Activated CD4-positive, alpha-beta memory T cell treated with anti-CD3 and anti-CD28 coated beads, Interleukin-2, amount 10 ng/mL, durations not matched to agents 7 days and 5 days (primary cell): ENCODE measurements around the gene SKAP1. TPM values are rescaled to one million over a fixed set of nuclear protein-coding genes. Genes with fewer than 3 reads are reported as not detected.

Experiments used
- CTCF ChIA-PET: fragments of 350-600 bp; sonication (Branson Sonifier 250); formaldehyde crosslinking; loops from one replicate; lab custom pipeline; 2021; ENCODE audit warnings: antibody characterized with exemption, inconsistent platforms; lab: Charles Lee
- POLR2A ChIA-PET: fragments of 350-600 bp; sonication (Branson Sonifier 250); formaldehyde crosslinking; loops from one replicate; lab custom pipeline; 2021; ENCODE audit warnings: antibody characterized with exemption; lab: Charles Lee
- DNase-seq: peaks from one replicate; pipeline ENCODE4 v3.0.0-alpha.2; 2020
- H3K27ac Mint-ChIP-seq: one replicate; pipeline ENCODE4 v1.8.0; 2021; ENCODE audit warnings: mild to moderate bottlenecking, mixed read lengths
- H3K27me3 Mint-ChIP-seq: one replicate; pipeline ENCODE4 v1.8.0; 2021; ENCODE audit warnings: mixed read lengths
- H3K36me3 Mint-ChIP-seq: one replicate; pipeline ENCODE4 v1.8.0; 2021; ENCODE audit warnings: low read depth, mixed read lengths
- H3K4me1 Mint-ChIP-seq: one replicate; pipeline ENCODE4 v1.8.0; 2021; ENCODE audit warnings: mixed read lengths
- H3K4me3 Mint-ChIP-seq: one replicate; pipeline ENCODE4 v1.8.0; 2021; ENCODE audit warnings: mild to moderate bottlenecking, mixed read lengths
- H3K9me3 Mint-ChIP-seq: one replicate; pipeline ENCODE4 v1.8.0; 2021; ENCODE audit warnings: mixed read lengths
- total RNA-seq, 2 experiments: library from RNA; stranded (reverse); gene quantifications; one replicate each; pipeline ENCODE4 v1.2.3, GENCODE V29; 2021

Gene SKAP1
- total RNA-seq = 100 to 1,000 TPM; 132 to 133 TPM

DNA sequence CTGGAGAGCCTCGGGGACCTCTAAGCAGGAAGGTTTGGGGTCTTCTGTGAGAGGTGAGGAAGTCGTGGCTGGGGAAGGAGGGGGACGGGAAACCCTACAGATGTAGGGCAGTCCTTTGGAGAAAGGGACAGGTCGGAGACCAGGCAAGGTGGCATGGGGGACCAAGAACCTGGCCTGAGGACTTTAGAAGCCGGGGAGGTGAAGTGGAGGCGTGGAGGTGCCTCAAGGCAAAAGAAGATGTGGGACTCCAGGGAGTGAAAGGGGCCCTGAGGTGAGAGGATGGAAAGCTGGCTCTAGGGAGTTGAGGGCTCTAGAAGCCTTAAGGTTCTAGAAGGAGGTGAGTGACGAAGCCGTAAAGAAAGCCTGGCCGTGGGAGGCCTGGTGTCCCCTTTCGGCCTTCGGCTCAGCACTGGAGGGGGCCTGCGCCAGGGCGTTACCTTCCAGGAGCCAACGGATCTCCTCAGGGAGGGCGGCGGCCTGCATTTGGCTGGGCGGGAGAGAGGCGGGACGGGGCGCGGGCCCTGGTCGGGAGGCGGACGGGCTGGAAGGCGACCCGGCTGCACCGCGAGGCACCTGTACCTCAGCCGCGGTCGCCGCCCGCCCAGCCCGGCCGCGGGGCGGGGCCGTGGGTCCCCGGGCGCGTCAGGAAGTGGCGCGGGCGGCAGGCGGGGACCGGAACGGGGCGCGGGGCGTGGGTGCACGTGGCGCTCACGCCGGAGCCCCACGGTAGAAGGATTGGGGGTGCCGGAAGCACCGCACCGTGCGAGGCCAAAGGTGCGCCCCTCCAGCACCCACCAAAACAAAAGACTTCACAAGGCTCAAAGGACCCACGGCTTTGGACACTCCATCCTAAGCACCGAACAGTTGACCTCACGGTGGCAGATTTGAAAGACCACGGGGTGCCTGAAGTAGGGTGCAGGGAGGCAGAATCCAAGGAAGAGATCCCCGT is at the start of gene SKAP1:
Gene SKAP1, minus strand, starts transcription at position 577 of the 949 bp plus-strand sequence.
- Mint-ChIP-seq H3K27ac (peak within 1 kb of the TSS; percentile 92), H3K4me3 (peak within 1 kb of the TSS; percentile 89), H3K27me3 (no peaks in the 10 kb centered on the region), H3K9me3 (no peaks in the 10 kb centered on the region), H3K4me1 (peaks cover 48% of the 10 kb centered on the region), H3K36me3 (peaks cover 33% of the 10 kb centered on the region)
- DNase-seq = peak; percentile 72
- ChIA-PET CTCF (no interaction called here), POLR2A (interaction anchor here (0.6 to 6.3 kb wide), 3 partner anchors 9 to 27 kb away, joined by 3 to 141 read pairs (median 4); no protein-coding TSS in a partner anchor)

DNA sequence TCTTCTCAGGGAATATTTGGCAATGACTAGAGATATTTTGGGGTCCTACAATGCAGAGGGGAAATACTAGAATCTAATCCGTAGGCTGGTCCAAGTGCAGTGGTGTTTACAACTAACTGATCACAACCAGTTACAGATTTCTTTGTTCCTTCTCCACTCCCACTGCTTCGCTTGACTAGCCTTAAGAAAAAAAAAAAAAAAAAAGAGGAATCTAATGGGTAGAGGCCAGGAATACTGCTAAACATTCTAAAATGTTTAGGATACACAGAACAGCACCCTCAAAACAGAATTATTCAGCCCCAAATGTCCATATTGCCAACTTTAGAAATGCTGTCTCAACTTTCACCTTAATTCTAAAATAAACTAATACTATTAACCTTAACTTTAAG is 49.0 kb upstream of the SKAP1 start:
- H3K4me3 Mint-ChIP-seq = no peak overlapping the region
- ChIA-PET CTCF (no interaction called here), POLR2A (no interaction called here)
- no peaks in the 10 kb centered on the region for H3K36me3 Mint-ChIP-seq
- H3K27me3 Mint-ChIP-seq = peaks cover 3% of the 10 kb centered on the region
- no peak for DNase-seq
- peak overlapping the region; percentile 68 for H3K27ac Mint-ChIP-seq
- peaks cover 37% of the 10 kb centered on the region for H3K4me1 Mint-ChIP-seq
- no peaks in the 10 kb centered on the region for H3K9me3 Mint-ChIP-seq

DNA sequence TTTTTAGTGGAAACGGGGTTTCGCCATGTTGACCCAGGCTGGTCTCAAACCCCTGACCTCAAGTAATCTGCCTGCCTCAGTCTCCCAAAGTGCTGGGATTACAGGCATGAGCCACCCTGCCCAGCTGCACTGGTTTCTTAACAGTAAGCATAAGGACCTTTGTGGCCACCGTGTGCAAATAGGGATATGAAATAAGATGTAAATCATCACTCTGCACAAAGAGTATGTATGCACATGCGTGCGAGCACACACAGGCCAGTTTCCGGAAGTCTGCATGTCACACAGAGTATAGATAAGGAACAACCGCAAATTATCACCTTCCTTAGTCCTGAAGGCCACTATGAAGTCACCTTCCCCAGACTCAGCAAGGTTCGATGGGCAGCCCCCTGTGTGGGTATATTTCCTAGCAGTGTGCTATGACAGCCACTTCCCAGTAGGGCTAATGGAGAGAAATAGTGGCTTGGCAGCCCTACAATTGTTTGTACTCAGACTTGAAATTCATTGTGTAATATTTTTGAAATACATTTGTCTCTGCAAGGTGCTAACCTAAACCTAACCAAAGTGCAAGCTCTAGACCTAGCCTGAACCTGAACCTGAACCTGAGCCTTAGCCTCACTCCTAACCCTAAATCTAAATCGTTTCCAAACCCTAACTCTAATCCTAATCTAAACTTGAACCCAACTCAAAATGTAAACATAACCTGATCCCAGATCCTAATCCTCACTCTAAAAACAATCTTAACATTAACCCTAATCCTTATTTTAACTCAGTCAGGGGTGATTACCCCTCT is 48.4 kb upstream of the SKAP1 start:
- Mint-ChIP-seq H3K4me3 (no peak overlapping the region), H3K9me3 (no peaks in the 10 kb centered on the region)

DNA sequence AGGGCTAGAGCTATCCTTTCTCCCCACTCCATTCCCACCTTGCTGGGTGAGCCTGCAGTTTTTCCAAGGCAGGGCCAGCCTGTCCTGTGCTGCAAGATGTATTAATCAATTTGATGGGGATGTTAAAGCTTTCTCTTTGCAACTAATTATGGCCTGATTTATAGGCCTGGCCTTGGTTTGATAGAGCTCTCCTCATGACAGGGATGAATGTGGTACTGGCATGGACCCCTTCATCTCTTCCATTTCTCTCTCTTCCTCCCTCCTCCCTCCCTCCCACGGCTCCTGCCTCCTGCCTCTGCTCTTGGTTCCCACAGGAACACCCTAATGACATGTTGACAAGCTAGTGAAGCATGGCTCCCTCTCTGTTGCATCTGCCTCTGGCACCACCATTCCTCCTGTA is 47.2 kb upstream of the SKAP1 start:
- Mint-ChIP-seq H3K4me3 (no peak overlapping the region), H3K9me3 (no peaks in the 10 kb centered on the region), H3K27me3 (peaks cover 2% of the 10 kb centered on the region), H3K27ac (no peak overlapping the region), H3K36me3 (no peaks in the 10 kb centered on the region), H3K4me1 (peaks cover 25% of the 10 kb centered on the region)
- CTCF ChIA-PET = interaction anchor here (1.1 to 1.2 kb wide), 2 partner anchors 15 to 37 kb away, joined by 3 to 4 read pairs; no protein-coding TSS in a partner anchor
- POLR2A ChIA-PET = no interaction called here
- no peak for DNase-seq

More for the DNA sequence above, 48.4 kb upstream of the SKAP1 start:
- peaks cover 3% of the 10 kb centered on the region for H3K27me3 Mint-ChIP-seq
- peaks cover 31% of the 10 kb centered on the region for H3K4me1 Mint-ChIP-seq
- H3K36me3 Mint-ChIP-seq = no peaks in the 10 kb centered on the region
- CTCF ChIA-PET = interaction anchor here (1.2 kb wide), 1 partner anchor 39 kb away, joined by 3 read pairs; no protein-coding TSS in a partner anchor
- peak; percentile 51 for DNase-seq
- POLR2A ChIA-PET = no interaction called here
- peak overlapping the region; percentile 68 for H3K27ac Mint-ChIP-seq

DNA sequence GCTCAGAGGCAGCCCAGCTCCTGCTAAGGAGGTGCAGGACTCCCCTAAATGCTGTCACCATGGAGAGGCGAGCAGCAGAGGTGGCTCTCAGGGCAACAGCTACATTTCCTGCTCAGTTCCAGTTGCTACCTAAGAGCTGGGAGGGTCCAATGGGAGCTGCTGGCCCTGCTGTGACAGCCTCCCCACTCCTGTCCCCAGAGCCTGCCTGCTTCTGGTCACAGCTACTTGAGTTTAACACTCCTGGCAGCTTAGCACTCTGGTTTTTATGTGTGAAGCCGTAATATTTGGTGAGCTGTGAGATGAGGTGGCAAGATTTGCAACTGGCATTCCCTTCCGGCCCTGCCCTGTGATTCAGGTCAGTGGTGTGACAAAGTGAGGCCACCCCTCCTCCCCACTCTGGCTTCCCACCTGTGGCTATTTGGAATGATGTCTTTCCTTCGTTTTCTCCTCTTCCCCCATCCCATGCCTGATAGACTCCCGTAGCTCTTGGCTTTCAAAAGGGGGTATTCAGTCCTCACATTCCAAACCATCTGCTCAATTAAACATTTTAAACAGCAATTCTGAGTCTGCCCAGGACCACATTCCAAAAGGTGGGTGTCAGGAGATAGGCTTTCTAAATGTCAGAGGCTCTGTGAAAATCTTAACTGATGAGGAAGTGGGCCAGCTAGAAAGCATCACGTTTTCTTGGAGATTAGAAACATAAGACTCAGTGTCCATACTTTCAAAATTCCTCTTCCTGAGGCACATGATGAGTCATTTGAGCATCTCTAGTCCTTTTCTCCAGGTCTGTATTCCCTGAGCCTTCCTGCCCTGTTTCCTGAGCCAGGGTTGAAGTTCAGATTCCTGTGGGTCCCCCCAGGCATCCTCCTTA is 42.6 kb upstream of the SKAP1 start:
- Mint-ChIP-seq H3K36me3 (no peaks in the 10 kb centered on the region), H3K4me1 (peaks cover 15% of the 10 kb centered on the region), H3K9me3 (no peaks in the 10 kb centered on the region), H3K27me3 (peaks cover 12% of the 10 kb centered on the region), H3K4me3 (no peak overlapping the region), H3K27ac (peak overlapping the region; percentile 44)
- CTCF ChIA-PET = interaction anchor here (0.5 to 1.8 kb wide), 6 partner anchors 9 to 375 kb away, joined by 3 to 5 read pairs (median 4); no protein-coding TSS in a partner anchor
- POLR2A ChIA-PET = interaction anchor here (0.8 to 1.1 kb wide), 4 partner anchors 19 to 81 kb away, joined by 3 read pairs; no protein-coding TSS in a partner anchor
- DNase-seq = no peak

DNA sequence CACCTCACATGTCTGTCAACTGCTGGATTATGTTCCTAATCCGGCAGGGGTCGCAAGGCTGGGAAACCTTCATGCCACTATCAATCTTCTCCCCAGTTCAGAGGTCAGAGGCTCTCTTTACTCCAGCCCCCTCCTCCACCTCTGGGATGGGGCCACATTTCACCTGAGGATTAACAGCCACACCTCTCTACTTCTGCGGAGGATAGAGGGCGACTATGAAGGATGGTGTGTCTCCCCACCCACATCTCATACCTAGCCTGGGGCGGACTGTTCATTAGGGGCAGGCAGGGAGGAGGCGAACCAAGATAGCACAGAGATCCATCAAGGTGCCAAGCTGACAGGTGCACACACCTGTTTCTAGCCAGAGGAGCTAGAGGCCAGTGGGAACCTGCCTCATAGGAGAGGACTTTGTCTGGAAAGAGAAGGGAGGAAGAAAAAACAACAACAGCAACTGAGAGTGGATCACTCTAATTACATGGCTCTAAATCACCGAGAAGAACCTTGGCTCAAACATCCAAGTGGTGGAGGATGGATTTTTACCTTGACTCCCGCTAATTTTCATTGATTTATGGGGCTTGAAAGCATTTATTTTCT is 41.9 kb upstream of the SKAP1 start:
- CTCF ChIA-PET = interaction anchor here (0.8 to 1.8 kb wide), 4 partner anchors 10 to 136 kb away, joined by 3 to 5 read pairs (median 4); no protein-coding TSS in a partner anchor
- DNase-seq = no peak
- peaks cover 12% of the 10 kb centered on the region for H3K27me3 Mint-ChIP-seq
- H3K27ac Mint-ChIP-seq = peak overlapping the region; percentile 44
- peaks cover 11% of the 10 kb centered on the region for H3K4me1 Mint-ChIP-seq
- H3K4me3 Mint-ChIP-seq = no peak overlapping the region
- POLR2A ChIA-PET = interaction anchor here (0.9 to 1.1 kb wide), 3 partner anchors 20 to 34 kb away, joined by 3 read pairs; no protein-coding TSS in a partner anchor
- no peaks in the 10 kb centered on the region for H3K9me3 Mint-ChIP-seq
- no peaks in the 10 kb centered on the region for H3K36me3 Mint-ChIP-seq

DNA sequence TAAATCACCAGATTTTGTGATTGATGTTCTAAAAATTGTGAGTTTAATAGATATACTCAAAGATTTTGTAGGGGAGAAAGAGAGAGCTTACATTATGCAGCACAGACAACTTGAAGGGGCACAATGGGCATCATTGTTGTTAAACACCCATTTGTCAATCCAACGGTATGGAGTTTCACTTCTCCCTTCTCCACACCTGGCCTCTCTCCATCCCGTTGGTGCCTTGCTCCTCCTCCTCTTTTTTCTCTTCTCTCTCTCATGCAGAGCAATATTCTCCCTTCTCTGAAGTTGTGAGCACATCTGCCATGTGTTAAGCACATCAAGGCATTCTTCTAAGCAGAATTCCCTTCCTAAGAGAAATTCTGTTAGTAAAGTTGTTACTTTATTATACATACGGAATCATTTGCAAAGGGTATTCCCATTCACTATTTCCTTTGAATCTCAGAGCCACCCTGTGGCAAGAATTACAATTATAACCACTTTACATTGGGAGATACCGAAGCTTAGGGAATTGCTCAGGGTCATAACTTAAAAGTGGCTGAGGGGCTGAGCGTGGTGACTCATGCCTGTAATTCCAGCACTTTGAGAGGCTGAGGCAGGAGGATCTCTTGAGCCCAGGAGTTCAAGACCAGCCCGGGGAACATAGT is 40.5 kb upstream of the SKAP1 start:
- Mint-ChIP-seq H3K9me3 (no peaks in the 10 kb centered on the region), H3K27ac (no peak overlapping the region), H3K36me3 (no peaks in the 10 kb centered on the region), H3K27me3 (peaks cover 10% of the 10 kb centered on the region), H3K4me3 (no peak overlapping the region), H3K4me1 (peaks cover 11% of the 10 kb centered on the region)
- DNase-seq = no peak
- ChIA-PET CTCF (interaction anchor here (1.8 kb wide), 1 partner anchor 118 kb away, joined by 4 read pairs; no protein-coding TSS in a partner anchor), POLR2A (no interaction called here)

DNA sequence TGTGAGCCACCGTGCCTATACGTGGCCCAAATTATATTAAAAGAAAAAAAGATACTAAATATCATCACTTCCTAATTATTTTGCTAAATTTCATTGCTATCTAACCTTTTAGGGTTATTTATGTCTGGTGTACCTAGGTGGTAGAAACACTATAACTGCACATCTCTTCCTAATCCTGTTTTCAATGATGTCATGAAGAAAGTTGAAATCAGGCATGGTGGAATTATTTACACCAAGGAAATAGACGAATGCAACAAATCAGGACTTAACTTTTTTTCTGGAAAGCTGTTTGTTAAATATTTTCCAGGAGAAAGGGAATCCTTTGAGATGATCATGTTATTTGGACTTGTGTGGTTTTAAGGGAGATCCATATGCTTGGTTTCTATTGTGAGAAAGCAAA is 39.2 kb upstream of the SKAP1 start:
- Mint-ChIP-seq H3K9me3 (no peaks in the 10 kb centered on the region), H3K4me1 (peaks cover 13% of the 10 kb centered on the region), H3K36me3 (no peaks in the 10 kb centered on the region), H3K27me3 (peaks cover 12% of the 10 kb centered on the region), H3K4me3 (no peak overlapping the region), H3K27ac (no peak overlapping the region)
- ChIA-PET CTCF (no interaction called here), POLR2A (no interaction called here)
- DNase-seq = no peak

DNA sequence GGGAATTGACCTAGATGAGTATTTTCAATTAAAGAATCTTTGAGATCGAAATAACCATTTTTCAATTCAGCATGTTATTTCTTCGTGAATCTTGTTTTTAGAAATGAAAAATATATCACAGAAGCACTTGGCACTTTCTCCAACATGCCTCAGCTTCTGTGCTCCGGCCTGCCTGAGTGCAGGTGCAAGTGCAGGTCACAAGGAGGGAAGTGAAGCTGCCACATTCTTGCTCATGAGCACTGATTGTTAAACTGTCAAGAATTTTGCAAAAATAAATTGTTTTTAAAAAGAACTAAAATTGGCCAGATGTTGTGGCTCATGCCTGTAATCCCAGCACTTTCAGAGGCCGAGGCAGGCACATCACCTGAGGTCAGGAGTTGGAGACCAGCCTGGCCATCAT is 38.3 kb upstream of the SKAP1 start:
- ChIA-PET POLR2A (no interaction called here), CTCF (no interaction called here)
- peaks cover 14% of the 10 kb centered on the region for H3K4me1 Mint-ChIP-seq
- DNase-seq = no peak
- H3K4me3 Mint-ChIP-seq = no peak overlapping the region
- H3K27me3 Mint-ChIP-seq = peaks cover 13% of the 10 kb centered on the region
- H3K9me3 Mint-ChIP-seq = no peaks in the 10 kb centered on the region
- no peak overlapping the region for H3K27ac Mint-ChIP-seq
- no peaks in the 10 kb centered on the region for H3K36me3 Mint-ChIP-seq

DNA sequence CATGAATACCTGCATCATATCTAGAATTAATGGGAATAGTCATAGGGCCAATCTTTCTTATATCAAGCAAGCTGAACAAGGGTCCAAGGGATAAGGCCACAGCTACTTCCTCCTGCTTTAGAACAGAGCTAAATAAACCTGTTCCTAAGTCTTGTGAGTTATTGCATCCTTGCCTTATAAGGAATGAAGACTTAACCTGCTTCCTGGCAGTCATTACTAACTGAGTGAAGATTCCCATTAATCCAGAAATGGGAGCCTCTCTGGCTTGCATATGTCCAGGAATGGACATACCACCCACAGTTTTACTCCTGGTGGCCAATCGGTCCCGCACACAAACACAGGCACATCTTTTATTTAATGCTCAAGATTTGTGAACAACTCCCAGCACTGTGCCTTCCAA is 35.9 kb upstream of the SKAP1 start:
- H3K27me3 Mint-ChIP-seq = peaks cover 10% of the 10 kb centered on the region
- no peak overlapping the region for H3K27ac Mint-ChIP-seq
- H3K4me3 Mint-ChIP-seq = no peak overlapping the region
- ChIA-PET CTCF (interaction anchor here (0.8 to 1.7 kb wide), 3 partner anchors 9 to 170 kb away, joined by 3 read pairs; no protein-coding TSS in a partner anchor), POLR2A (no interaction called here)
- DNase-seq = no peak
- peaks cover 2% of the 10 kb centered on the region for H3K4me1 Mint-ChIP-seq
- H3K9me3 Mint-ChIP-seq = no peaks in the 10 kb centered on the region
- no peaks in the 10 kb centered on the region for H3K36me3 Mint-ChIP-seq

DNA sequence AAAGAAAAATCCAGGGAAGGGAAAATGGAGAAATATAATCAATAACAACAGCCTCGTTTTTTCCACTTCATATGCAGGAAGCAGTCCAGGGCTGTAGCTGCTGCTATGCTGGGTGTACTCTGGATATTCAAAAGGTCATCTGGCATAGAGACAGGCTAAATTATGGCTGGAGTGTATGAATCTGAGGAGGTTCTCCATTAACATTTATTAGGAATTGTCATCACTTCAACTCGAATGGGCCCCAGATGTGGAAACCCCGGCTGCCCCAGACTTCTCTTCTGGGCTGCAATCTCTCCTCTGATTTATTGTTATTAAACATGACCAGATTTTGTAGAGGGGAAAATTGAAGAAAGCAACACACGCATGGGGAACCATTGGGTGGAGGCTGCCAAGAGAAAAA is 33.5 kb upstream of the SKAP1 start:
- no peaks in the 10 kb centered on the region for H3K9me3 Mint-ChIP-seq
- H3K27ac Mint-ChIP-seq = no peak overlapping the region
- no peak for DNase-seq
- peaks cover 20% of the 10 kb centered on the region for H3K4me1 Mint-ChIP-seq
- ChIA-PET POLR2A (no interaction called here), CTCF (no interaction called here)
- H3K4me3 Mint-ChIP-seq = no peak overlapping the region
- peaks cover 6% of the 10 kb centered on the region for H3K27me3 Mint-ChIP-seq
- H3K36me3 Mint-ChIP-seq = no peaks in the 10 kb centered on the region
